ENCODE results near the gene ZNF584.
A peak's percentile ranks its signal among the peaks of the same experiment; 100 is the strongest.
"Not testable (repeated sequence)": the region's sequence is repeated elsewhere in the genome, so short reads cannot be mapped to it uniquely, and the experiment has no call there.

The ZNF584 gene

DNA sequence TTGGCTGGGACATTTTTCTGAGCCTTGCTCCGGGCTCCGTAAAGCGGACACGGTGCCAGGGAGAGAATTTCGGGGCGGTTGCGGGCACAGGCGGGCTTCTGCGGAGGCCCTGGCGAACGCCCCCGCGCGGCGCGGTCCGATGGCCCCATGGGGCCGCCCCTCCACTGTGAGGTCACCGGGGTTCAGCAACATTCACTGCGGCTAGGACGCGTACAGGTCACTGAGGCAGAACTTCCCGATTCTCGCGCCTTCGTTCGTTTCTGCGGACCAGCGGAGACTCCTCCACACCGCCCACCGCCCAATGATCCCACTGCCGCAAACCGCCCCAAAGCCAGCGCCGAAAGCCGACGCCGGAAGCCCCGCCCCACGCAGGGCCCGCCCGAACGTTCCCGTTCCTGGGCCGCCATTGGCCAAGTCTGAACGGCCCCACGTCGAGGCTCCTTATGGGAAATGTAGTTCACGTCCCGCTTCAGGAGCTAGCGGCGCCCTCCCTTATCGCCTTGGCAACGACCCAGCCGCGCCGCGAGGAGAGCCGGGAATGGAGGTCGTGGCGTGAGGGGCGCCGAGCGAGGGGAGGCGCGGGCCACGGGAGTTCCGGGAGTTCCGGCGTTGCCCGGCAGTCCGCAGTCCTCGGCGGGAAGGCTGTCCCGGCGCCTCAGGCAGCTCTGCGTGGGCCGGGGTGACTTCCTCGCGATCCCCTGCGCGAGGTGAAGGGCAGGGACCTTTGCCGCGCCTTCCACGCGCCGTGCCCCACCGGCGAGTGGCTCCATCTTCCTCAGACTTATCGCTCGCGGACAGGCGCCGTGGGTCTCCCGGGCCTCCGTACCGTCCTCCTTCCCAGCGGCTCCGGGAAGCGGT, at the start of gene ZNF584:
ZNF584 (plus strand) TSS at position 498 of the 858 bp plus-strand sequence. CDS start 499 bp downstream, outside the sequence.
- DNase-seq: peak; percentile 93 to 97 (median 96)

DNA sequence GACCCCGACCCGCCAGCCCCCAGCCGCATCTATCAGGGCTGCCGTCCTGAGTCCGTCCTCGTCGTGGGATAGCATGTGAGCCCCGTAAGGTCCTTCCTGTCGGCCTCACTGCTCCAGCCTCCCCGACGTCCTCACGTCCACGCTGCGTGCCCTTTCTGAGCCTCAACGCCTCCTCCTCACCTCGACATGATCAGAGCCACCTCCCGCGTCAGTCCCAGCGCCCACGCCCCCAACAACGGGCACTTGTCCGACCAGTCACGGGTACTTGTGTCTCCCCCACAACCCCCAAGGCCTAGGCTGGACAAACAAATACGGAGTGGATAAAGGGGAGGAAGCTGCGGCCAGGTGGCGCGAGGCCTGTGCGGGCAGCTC, 46.6 kb upstream of the ZNF584 start:
- DNase-seq: peak in 1 of 3 experiments; percentile 79

DNA sequence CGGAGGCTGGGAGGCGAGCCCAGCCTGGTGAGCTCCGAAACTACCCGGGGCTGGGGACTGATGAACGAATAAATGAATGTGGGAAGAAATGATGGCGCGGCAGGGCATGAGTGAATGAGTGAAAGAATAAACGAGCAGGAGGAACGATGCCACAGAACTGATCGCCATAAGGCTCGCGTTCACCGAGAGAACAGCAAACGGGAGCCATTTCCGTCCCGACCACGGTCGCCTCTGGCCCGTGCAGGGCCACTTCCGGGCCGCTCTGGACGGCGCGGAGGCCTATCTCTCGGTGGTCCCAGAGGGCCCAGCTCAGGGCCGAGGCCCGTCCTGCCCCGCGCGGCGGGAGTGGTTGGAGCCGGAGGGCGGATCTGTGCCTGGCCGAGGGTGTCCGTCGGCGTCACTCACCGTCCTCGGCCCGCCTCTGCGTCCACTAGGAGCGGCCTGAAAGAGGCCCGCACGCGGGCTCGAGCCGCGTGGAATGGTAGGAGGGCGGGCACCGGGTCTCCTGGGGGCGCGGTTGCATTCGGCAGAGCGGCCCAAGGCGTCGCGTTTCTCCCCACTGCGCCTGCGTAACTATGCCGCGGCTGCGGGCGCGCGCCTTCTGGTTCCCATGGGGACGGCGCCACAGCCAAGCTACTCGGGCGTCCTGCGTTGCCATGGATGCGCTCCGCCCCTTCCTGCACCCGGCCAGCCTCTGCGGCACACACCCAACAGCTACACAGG, 46.0 kb upstream of the ZNF584 start, which contains the start of gene ZNF497:
ZNF497 (minus strand) TSS at position 480 of the 723 bp plus-strand sequence. CDS start 5,116 bp downstream, outside the sequence.
- DNase-seq: peak; percentile 98

DNA sequence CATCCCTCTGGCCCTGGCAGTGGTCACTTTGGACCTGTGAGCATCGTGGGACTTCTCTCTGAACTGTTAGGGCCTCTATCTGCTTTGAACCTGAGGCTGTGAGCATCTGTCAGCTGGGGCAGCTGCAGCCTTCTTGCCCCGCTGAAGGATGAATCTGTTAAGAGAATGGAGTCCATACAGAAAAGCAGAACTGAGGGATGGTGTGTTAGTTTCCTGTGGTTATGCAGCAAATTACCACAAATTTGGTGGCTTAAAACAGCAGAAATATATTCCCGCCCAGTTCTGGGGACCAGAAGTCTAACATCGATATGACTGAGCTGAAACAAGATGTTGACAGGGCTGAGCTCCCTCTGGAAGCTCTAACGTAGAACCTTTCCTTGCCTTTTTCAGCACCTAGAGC, 44.3 kb upstream of the ZNF584 start:
- DNase-seq: no peak

DNA sequence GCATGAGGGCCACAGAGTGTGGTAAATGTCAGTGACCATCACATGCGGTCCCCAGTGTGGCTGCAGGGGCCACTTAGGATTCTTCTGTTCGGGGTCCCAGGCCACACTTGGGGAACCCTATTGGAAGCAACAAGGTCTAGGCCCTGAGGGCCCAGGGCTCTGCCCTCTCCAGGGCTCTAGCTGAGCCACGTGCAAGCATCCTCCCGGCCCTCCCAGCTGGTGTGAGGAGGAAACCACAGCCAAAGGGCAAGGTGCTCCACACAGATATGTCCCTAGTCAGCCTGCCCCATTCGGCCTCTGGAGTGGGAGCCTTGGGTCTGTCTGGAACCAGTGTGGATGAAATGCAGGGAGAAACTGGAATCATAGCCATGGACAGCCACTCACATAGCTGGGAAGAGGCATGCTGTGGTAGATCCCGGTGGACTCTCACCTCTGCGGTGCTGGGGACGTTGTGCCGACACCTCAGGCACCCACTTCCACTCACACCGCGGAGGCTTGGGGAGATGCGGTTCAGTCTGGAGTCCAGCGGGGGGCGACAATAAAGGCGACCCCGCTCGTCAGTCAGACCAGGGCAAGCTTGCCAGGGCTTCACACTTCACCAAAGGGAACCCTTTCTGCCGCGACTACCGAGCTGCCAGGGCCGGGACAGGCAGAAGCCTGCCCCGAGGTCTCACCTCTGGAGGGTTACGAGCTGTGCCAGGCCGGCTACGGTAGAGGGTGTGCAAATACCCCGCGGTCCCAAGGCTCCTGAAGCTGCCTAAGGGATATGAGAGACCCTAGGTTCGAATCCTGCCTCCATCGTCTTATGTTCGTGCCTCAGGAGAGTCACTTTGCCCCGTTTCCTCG, 41.6 kb upstream of the ZNF584 start:
- DNase-seq: no peak

DNA sequence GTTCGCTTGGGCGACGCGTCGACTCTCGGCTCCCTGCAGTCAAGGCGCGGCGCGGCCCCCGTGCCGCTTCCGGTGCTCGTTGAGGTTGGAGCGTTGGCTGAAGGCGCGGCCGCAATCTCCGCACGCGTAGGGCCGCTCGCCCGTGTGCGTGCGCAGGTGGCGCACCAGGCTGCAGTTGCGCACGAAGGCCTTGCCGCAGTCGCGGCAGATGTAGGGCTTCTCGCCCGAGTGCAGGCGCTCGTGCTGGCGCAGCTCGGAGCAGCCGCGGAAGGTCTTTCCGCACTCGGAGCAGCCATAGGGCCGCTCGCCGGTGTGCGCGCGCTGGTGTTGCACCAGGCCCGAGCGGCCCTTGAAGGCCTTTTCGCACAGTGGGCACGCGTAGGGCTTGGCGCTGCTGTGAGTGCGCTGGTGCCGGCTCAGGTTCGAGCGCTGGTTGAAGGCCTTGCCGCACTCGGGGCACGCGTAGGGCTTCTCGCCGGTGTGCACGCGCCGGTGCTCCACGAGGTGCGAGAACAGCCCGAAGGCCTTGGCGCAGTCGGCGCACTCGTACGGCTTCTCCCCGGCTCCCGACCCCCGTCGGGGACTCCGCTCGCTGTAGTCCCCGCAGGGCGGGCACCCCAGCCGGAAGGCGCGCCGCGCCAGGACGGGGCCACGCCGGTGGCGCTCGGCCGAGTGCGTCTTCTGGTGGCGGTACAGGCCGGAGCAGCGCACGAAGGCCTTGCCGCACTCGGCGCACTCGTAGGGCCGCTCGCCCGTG, 40.6 kb upstream of the ZNF584 start:
- no peak for DNase-seq

DNA sequence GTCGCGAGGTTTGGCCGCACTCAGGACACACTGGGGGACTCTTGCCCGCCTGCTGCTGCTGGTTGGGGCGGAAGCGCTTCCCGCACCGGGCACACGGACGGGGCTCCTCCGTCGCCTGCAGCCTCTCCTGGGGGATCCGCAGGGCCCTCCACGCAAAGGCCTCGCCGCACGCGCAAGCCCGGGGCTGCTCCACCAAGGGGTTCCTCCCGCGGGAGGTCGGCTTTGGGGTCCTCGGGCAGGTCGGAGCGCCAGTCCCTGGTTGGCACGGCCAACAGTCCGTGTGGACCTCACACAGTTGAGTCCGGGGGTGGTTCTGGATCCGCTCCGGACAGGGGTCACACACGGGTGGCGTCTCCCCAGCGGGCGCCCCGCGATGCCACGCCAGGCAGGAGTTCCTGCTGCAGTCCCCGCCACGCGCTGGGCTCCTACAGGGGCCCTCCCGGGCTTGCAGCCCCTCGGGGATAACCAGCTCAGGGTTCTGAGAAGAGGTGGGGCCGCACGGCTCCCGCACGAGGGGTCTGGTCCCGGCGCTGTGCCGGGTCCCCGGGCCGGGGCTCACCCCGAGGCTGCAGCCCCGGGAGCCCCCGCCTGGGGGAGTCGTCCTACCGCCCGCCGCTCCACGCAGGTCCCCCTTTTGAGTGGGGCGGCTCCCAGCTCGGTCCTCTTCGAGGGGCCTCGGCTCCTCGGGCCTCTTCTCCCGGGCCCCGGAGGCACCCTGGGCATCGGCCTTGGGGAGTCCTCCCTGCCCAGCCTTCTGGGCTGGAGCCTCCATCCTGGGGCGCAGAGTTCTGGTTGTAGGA, 39.7 kb upstream of the ZNF584 start:
- DNase-seq: no peak

DNA sequence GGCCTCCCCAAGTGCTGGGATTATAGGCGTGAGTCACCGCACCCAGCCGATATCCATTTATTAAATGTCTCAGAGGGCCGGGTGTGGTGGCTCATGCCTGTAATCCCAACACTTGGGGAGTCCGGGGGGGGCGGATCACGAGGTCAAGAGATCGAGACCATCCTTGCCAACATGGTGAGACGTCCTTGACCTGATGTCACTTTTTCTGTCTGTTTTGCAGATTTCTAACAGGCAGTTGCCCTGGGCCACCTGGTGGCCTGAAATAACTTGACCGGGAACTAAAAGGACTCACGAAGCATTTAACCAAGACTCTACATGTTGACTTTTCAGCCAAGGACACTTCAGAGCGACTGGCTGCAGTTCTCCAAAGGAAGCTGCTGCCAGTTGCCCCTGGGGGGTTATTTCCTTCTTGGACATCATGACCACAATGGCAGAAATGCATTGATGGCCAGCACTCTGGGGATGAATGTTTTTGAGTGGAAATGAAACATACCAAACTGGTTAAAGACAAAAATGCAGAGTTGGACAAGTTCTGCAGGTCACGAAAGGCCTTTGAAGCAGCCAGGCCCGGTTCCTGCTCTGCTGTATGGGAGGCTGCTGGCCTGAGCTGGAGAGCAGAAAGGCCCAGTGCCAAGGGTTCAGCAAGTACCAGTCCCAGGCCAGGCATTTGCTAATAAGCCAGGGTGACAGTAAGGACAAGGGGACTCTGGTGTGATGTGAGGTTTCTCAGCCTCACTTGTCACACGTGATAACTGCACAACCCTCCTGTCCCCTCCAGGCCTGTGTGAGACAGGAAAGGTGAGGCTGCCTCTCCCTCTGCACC, 35.9 kb upstream of the ZNF584 start:
- no peak for DNase-seq

DNA sequence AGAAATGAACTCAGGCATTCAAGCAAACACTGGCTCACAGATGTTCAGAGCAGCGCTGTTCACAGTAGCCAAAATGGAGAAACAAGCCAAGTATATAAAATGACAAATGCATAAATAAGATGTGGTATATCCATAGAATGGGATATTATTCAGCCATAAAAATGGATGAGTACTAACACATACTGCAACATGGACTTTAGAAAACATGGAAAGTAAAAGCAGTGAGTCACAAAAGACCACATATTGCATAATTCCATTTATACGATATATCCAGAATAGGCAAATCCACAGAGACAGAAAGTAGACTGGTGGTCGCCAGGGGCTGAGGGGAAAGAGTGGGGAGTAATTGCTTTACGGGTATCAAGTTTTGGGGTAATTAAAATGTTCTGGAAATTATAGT, 34.2 kb upstream of the ZNF584 start:
- no peak for DNase-seq

DNA sequence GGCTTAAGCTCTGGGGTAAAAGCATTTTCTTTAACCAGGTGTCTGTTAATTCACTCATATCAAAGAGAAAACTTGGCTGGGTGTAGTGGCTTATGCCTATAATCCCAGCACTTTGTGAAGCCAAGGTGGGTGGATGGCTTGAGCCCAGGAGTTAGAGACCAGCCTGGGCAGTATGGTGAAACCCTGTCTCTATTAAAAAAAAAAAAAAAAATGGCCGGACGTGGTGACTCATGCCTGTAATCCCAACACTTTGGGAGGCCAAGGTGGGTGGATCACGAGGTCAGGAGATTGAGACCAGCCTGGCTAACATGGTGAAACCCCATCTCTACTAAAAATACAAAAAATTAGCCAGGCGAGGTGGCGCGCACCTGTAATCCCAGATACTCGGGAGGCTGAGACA, 31.7 kb upstream of the ZNF584 start:
- DNase-seq: not testable (repeated sequence)

DNA sequence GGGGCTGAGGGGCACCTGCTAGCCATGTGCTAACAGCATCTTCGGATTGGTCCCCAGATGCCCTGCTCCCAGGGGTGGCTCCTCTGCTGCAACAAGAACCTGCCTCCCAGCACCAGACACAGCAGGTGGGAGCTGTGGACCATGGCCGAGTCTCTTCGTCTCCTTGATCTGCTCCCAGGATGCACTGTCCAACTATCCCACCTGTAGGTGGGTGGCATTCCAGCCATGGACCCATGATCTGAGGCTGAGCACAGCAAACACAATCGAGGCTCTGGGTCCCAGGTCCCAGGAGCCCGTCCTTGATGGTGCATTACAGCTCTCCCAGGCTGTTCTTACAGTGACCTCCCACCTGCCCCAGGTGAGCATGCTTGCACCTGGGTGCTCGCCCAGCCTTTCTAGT, 29.2 kb upstream of the ZNF584 start:
- no peak for DNase-seq

DNA sequence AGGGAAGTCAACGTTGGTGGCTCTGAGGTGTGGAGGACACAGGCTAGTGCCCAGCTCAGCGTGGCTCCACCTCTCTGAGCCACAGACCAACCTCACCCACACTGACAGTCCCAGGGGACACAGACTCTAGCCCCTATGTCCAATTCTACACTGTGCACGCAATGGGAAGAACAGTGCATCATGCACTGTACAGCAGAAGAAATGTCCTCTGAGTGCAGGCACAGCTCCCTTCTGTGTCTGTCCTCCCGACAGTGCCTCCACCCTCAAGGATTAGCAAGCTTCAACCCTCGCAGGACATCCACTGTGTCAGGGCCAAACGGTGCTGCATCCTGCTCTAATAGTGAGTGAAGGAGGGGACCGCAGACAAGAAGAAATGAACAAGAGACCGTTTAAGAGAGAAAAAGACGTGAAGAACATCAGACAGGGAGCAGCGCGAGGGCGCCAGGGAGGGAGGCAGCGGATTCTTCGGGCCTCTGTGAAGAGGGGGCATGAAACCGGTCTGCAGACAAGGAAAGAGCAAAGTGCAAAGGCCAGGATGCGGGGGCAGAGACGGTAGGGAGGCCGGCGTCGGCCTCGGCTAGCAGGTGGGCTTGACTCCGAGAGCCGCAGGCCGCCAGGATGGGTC, 28.3 kb upstream of the ZNF584 start:
- no peak for DNase-seq

DNA sequence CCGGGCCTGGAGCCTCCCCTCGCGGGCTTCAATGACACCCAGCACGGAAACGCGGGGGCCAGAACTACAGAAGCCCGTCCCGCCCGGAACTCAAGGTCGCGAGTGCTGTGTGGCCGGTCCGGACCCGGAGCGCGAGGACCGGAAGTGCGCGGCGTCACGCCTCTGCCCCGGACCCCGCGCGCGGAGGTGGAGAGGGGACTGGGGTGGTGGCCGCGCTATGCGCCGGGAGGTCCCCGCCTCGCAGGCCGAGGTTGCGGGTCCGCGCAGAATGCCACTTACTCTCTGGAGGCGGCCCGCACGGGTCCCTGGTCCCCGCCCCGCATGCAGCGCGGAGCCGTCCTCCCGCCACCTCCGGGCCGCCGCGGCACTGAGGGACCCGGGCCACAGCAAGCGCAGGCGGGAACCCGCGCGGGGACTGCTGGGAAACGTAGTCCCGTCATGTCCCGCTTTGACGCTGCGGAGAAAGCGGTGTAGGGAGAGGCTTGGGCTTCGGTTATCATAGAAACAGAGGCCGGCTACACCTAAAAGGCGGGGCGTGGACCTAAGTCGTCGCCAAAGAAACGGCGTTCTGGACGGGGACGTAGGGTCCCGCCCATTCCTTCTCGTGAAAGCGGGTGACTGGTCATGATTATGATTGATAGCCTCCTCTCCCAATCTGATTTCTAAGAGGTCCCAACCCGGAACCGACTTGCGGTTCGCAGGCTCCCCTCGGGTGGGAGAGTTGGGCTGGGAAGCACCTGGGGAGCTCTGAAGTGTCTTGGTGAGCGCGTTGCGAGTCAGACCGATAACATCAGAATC, 27.6 kb upstream of the ZNF584 start, which contains the start of gene ZNF837:
ZNF837 (minus strand) TSS at position 369 of the 798 bp plus-strand sequence. CDS start 11,698 bp downstream, outside the sequence.
- peak; percentile 98 to 100 (median 100) for DNase-seq

DNA sequence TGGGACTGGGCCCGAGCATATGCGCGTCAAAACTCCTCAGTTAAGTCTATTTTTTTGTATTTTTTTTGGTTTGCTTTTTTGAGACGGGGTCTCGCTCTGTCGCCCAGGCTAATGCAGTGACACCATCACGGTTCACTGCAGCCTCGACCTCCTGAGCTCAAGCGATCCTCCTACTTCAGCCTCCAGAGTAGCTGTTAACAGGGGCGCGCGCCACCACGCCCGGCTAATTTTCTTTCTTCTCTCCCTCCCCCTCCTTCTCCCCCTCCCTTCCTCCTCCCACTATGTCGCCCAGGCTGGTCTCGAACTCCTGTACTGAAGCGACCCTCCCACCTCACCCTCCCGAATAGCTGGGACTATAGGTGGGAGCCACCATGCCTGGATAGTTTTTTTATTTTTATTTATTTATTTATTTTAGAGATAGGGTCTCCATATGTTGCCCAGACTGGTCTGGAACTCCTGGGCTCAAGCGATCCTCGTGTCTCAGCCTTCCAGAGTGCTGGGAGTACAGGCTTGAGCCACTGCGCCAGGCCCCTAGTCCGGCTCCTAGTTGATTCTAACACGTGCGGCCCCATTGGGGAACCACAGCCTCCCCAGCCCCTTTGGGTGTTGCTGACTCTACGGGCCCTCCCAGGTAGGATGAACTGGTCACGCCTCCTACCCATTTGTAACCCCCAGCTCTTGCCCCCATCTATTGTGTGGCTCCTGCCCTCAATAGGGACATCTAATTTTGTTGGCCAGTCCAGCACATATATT, 26.8 kb upstream of the ZNF584 start:
- no peak for DNase-seq

DNA sequence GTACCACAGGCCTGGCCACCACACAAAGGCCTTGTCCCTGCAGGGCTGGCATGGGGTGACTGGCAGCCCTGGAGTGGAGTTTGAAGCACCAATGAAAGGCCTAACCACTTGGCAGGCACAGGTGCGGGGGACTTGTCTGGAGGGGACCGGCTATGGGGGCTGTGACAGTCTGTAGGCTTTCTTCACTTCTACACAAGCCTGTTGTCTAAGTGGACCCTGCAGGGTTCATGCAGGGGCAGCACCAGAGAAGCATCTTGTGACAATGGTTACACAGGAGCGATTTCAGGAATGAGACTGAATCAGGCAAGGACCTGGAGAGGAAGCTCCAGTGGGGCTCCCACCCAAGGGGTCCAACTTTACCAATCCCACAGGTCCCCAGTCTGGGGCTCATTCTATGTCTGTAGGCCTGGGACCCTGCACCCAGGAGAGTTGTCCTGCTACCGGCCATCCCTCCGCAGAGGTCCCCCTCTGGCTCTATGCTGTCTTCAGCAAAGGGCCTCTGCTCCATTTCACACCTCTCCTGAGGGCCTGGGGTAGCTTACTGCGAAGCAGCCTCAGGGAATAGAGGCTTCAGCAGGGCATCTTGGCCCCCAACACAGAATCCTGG, 25.3 kb upstream of the ZNF584 start:
- DNase-seq: no peak

DNA sequence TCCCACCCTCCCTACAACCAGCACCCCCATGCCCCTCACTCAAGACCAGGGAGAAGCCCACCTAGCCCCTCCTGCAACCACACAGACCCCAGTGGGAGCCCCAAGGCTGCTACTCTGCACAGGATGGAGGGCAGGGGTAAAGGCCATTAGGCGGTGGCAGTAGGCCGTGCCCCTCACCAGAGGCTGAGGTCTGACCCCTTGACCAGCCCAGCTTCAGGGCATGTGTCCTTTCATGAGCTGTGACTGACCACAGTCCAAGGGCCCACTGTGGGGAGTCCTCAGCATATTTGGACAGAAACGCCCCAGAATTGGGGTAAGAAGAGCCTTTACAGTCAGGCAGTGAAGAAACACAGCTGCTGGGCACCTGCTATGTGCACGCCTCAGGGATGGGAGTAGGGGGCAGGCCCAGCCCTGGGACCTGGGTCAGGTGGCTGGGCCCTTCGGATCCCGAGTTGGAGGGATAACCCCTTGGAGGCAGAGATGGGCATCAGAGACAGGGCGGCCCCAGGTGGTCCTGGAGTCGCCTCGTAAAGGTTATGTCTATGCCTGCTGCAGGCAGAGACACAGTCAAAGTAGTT, 23.0 kb upstream of the ZNF584 start:
- DNase-seq: no peak

DNA sequence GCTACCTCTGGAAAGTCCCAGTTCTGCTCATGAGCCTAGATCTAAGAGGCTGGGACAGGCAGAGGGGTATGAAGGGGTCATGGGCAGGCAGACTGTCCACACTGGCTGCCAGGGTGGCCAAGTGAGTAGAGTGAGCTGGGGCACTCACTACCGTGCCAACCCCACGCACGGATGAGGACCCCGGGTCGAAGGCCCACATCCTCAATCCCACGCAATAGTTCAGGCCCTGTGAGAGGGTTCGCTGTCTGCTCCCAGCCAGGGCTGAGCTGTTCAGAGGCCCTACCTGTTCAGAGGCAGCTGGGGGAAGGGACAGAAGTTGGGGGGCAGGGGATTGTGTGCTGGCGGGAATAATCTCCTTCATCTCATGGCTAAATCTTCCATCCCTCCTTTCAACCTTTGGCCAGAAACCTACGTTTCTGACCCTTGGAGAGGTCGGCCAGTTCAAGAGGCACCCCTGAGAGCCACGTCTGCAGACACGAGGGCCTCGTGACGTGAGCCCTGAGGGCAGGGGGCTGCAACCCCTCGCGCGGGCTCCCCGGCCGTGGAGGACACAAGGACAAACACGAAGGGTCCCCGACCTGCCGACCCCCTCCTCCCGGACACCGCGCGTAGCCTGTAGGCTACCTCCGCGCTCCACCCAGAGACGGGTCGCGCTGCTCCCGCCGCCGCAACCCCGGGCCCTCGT, 22.4 kb upstream of the ZNF584 start:
- peak in 2 of 3 experiments; percentile 38 to 53 for DNase-seq

Data from NCI-H1417 (cell line).